Stimulated activated CD4-positive, alpha-beta T cell treated with anti-CD3 and anti-CD28 coated beads, Interleukin-4, amount 100 ng/mL, for 24 hours (primary cell): ENCODE measurements around the gene OR8B2.
"Not testable (repeated sequence)": the region's sequence is repeated elsewhere in the genome, so short reads cannot be mapped to it uniquely, and the experiment has no call there.

Source experiments
- DNase-seq: peaks from one replicate; pipeline ENCODE4 v3.0.0-alpha.2; 2020

OR8B2 gene

GRCh38 chr11:124384399-124384798 is at the start of gene OR8B2:
OR8B2 (minus strand) TSS chr11:124384499; CDS start chr11:124383343, 1,156 bp downstream.
- no peak for DNase-seq

GRCh38 chr11:124429599-124429998 is 45.3 kb upstream of the OR8B2 start:
- DNase-seq: no peak

- no peak for DNase-seq
These were observed 40.2 kb upstream of the OR8B2 start, which contains the start of gene OR8B4 for GRCh38 chr11:124424384-124424921. OR8B4 (minus strand) TSS chr11:124424871; CDS start chr11:124424871, 0 bp downstream.

- DNase-seq: no peak
These were observed 36.7 kb upstream of the OR8B2 start for GRCh38 chr11:124421043-124421442.

- no peak for DNase-seq
These were observed 31.1 kb upstream of the OR8B2 start for GRCh38 chr11:124415356-124415923.

- DNase-seq: no peak
These were observed 25.6 kb upstream of the OR8B2 start for GRCh38 chr11:124409906-124410305.

GRCh38 chr11:124405581-124405980 is 21.3 kb upstream of the OR8B2 start:
- DNase-seq: no peak

- not testable (repeated sequence) for DNase-seq
These were observed 18.9 kb upstream of the OR8B2 start for GRCh38 chr11:124403186-124403585.

GRCh38 chr11:124402326-124402922 is 18.1 kb upstream of the OR8B2 start:
- DNase-seq: peak; percentile 44

GRCh38 chr11:124398924-124399323 is 14.6 kb upstream of the OR8B2 start, which contains the start of gene OR8B3:
OR8B3 (minus strand) TSS chr11:124399024; CDS start chr11:124397351, 1,673 bp downstream.
- no peak for DNase-seq

GRCh38 chr11:124396847-124397246 is 12.5 kb upstream of the OR8B2 start:
- not testable (repeated sequence) for DNase-seq

GRCh38 chr11:124394408-124394807 is 10.1 kb upstream of the OR8B2 start:
- no peak for DNase-seq

GRCh38 chr11:124382857-124383256 is 1.4 kb downstream of the OR8B2 start:
- DNase-seq: not testable (repeated sequence)

- no peak for DNase-seq
These were observed 3.7 kb downstream of the OR8B2 start for GRCh38 chr11:124380585-124380984.

- DNase-seq: no peak
These were observed 8.0 kb downstream of the OR8B2 start for GRCh38 chr11:124376280-124376679.

GRCh38 chr11:124359566-124359965 is 24.7 kb downstream of the OR8B2 start:
- DNase-seq: no peak

- no peak for DNase-seq
These were observed 37.9 kb downstream of the OR8B2 start for GRCh38 chr11:124346311-124346955.

- DNase-seq: no peak
These were observed 40.0 kb downstream of the OR8B2 start for GRCh38 chr11:124344346-124344745.

- DNase-seq: no peak
These were observed 44.2 kb downstream of the OR8B2 start for GRCh38 chr11:124340142-124340447.

- DNase-seq: no peak
These were observed 44.7 kb downstream of the OR8B2 start for GRCh38 chr11:124339396-124340141.
